Kidney (tissue), 14 donors: ENCODE data around the gene CPSF4. TPM values are rescaled to one million over a fixed set of nuclear protein-coding genes. Genes with fewer than 3 reads are reported as not detected.

Experiments
- DNase-seq, 5 donors: peaks; one replicate each; pipeline ENCODE4 v3.0.0-alpha.2; 2013 to 2020
- FAIRE-seq: peaks from 2 replicates; lab custom pipeline; 2012; peaks lifted over from hg19 to GRCh38; lab: Jason Lieb, UNC
- H3K27ac ChIP-seq, 2 donors: one replicate each; pipeline ENCODE4 v1.7.0; 2013; ENCODE audit warnings: low read depth in 2 of 2, low read length in 2 of 2, inconsistent platforms in 1 of 2
- H3K27me3 ChIP-seq: one replicate; pipeline ENCODE4 v1.7.1; 2013; ENCODE audit warnings: low read length, inconsistent platforms; ENCODE audit not compliant: control insufficient read depth, insufficient read depth
- H3K36me3 ChIP-seq, 3 donors: one replicate each; pipeline versions ENCODE4 v1.7.0 to v1.7.1; 2013; ENCODE audit warnings: low read length in 3 of 3, control low read depth in 1 of 3, inconsistent platforms in 1 of 3; ENCODE audit not compliant: insufficient read depth in 3 of 3, control insufficient read depth in 2 of 3
- H3K4me1 ChIP-seq, 3 donors: one replicate each; pipeline versions ENCODE4 v1.7.0 to v1.7.1; 2013; ENCODE audit warnings: low read length in 3 of 3, inconsistent platforms in 1 of 3, low read depth in 1 of 3; ENCODE audit not compliant: control insufficient read depth in 2 of 3, insufficient read depth in 2 of 3
- H3K4me3 ChIP-seq, 3 donors: one replicate each; pipeline versions ENCODE4 v1.7.0 to v1.8.1; 2013; ENCODE audit warnings: low read length in 3 of 3, control low read depth in 1 of 3, inconsistent platforms in 1 of 3
- H3K9ac ChIP-seq, 3 donors: one replicate each; pipeline versions ENCODE4 v1.7.0 to v1.7.1; 2013; ENCODE audit warnings: low read length in 3 of 3, control low read depth in 1 of 3, inconsistent platforms in 1 of 3
- H3K9me3 ChIP-seq, 3 donors: one replicate each; pipeline versions ENCODE4 v1.7.0 to v1.7.1; 2013; ENCODE audit warnings: low read length in 3 of 3, control low read depth in 1 of 3, inconsistent platforms in 1 of 3; ENCODE audit not compliant: control insufficient read depth in 2 of 3, insufficient read depth in 1 of 3
- intact Hi-C: fragments of 100-400 bp; cut with DNase I; formaldehyde crosslinking; loops from one replicate; pipeline ENCODE4 v1.11.1; 2022
- polyA plus RNA-seq: library from polyadenylated mRNA; stranded (reverse); fragments of 350-450 nt; fragmentation: Illumina TruSeq; extraction: RNeasy Lipid Tissue Mini Kit (QIAGEN cat#74804); gene quantifications from one replicate; pipeline ENCODE4 v1.2.3, GENCODE V29; 2014; ENCODE audit warnings: low read depth, low replicate concordance; ENCODE audit not compliant: insufficient read depth
- total RNA-seq: library from RNA; stranded (reverse); fragmentation: NEBNext Ultra II Directional; extraction: Animal tissue kit (Norgen Biotek cat#: 25700); gene quantifications from one replicate; pipeline ENCODE4 v1.2.1, GENCODE V29; 2021
- TF ChIP-seq, protein P1 (sequence below): IDR thresholded peaks from 3 replicates; pipeline ENCODE4 v1.5.1; 2012; ENCODE audit warnings: mild to moderate bottlenecking, moderate library complexity, borderline replicate concordance; ENCODE audit not compliant: insufficient read depth; ENCODE audit errors: extremely low read depth
- donor health status: control.
- donor health status: control.
- donor health status: control.
- donor health status: control.
- donor health status: control.
- donor health status: DM: yes; HTN: yes; CAD: no.
- donor health status: Normal renal cell carcinoma (clear cell type).

Gene CPSF4
- total and polyA plus RNA-seq, 2 donors from 2014 or later, result 24.2 to 28.9 TPM

DNA sequence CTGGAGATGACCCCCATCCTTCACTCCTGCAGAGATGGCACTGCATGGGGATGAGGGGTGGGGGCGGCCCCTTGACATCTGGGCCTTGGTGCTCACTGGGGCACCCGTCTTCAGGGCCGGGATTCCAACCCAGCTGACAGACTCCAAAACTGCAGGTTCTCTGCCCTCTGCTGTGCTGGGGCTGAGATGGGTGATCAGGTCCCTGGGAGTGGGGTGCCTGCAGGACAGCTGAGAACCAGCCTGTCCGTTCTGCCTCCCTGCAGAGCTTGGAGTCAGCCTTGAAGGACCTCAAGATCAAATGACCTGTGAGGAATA is 44.6 kb upstream of the CPSF4 start:
- no peak overlapping the region for H3K9ac ChIP-seq
- FAIRE-seq (no peak), DNase-seq (no peak)
- peaks cover 0 to 18% (median 14%) of the 10 kb centered on the region in 3 donors for H3K36me3 ChIP-seq
- intact Hi-C loops, result no loop called here
- H3K27ac ChIP-seq, result no peak overlapping the region
- peaks cover 0 to 6% (median 0%) of the 10 kb centered on the region in 3 donors for H3K4me1 ChIP-seq
- H3K27me3 ChIP-seq, result no peaks in the 10 kb centered on the region
- no peak overlapping the region for H3K4me3 ChIP-seq
- H3K9me3 ChIP-seq, result no peaks in the 10 kb centered on the region
- TF ChIP-seq, protein P1, sequence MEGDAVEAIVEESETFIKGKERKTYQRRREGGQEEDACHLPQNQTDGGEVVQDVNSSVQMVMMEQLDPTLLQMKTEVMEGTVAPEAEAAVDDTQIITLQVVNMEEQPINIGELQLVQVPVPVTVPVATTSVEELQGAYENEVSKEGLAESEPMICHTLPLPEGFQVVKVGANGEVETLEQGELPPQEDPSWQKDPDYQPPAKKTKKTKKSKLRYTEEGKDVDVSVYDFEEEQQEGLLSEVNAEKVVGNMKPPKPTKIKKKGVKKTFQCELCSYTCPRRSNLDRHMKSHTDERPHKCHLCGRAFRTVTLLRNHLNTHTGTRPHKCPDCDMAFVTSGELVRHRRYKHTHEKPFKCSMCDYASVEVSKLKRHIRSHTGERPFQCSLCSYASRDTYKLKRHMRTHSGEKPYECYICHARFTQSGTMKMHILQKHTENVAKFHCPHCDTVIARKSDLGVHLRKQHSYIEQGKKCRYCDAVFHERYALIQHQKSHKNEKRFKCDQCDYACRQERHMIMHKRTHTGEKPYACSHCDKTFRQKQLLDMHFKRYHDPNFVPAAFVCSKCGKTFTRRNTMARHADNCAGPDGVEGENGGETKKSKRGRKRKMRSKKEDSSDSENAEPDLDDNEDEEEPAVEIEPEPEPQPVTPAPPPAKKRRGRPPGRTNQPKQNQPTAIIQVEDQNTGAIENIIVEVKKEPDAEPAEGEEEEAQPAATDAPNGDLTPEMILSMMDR, result no peak

DNA sequence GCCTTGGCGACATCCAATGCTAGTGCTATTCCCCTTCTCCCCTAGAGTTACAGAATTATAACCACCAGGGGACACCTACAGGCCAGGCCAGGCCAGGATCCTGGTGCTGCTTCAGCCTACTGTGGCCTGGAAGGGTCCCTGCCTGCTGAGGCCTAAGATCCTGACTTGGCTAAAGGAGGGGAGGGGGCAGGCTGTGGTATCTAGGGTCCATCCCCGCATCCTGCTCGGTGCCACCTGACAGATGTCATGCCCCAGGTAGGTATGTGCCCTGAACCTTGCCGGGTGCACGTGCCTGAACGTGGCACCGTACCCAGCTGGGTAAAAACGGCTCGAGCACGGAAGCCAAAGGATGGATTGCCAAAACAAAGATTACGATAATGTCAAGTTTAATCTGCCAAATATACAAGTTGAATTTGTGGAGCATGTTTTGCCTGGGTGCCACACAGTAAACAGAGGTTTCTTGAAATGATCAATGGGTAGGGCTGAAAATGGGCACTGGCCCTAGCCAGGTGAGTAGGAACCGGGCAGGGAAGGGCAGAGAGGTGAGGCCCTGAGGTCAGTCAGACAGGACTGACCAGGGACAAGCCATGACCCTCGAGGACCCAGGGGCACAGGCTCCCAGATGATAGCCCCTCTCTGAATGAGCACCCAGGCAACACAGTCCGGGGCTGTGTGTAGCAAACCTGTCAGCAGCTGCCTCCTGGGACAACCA is 43.0 kb upstream of the CPSF4 start:
- intact Hi-C loops, result no loop called here
- Histone ChIP-seq H3K27ac (no peak overlapping the region), H3K9ac (no peak overlapping the region), H3K4me3 (no peak overlapping the region), H3K36me3 (peaks cover 2 to 30% (median 28%) of the 10 kb centered on the region in 3 donors), H3K4me1 (peaks cover 0 to 6% (median 0%) of the 10 kb centered on the region in 3 donors), H3K9me3 (no peaks in the 10 kb centered on the region), H3K27me3 (no peaks in the 10 kb centered on the region)
- FAIRE-seq (no peak), DNase-seq (no peak)
- TF ChIP-seq, protein P1, result no peak

DNA sequence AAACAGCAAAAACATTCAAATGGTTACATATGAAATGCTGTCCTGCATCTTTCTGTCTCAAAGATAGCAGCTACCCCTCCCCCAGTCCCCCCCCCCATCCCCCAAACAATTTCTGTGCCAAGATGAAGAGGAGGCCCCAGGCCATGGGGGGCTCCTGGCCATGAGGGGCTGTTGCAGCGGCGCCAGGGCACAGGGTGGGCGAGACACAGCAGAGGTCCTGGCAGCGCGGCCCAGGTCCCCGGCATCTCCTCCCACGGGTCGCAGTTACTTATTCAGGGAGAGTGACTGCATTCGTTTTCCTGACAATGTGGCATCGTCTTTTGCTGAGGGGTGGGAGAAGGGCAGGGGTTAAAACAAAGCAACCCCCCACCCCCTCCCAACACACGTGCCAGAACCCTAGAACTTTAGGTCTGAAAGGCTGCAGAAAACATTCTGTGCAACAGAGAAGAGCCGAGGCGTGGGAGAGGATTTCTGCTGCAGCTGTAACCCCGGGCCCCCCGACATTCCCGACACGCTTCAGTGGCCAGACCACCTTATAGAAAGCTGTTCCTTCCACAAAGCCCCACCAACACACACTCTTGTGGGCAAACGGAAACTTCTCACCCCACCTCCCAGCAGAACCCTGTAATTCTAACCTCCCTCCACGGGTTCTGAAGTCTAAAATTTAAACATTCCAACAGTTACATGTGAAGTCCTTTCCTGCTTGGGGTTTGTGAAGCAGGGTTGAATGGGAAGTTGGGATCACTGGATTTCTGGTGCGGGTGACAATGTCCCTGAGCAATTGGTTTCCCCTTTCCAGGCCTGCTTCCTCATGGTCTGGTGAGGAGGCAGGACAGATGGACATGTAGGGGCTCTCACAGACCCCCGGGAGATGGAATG is 42.1 kb upstream of the CPSF4 start:
- FAIRE-seq (no peak), DNase-seq (peak in 4 of 5 donors; percentile 58 to 67 (median 64))
- no peak overlapping the region for H3K9ac ChIP-seq
- no peaks in the 10 kb centered on the region for H3K27me3 ChIP-seq
- no peaks in the 10 kb centered on the region for H3K9me3 ChIP-seq
- peaks cover 0 to 6% (median 0%) of the 10 kb centered on the region in 3 donors for H3K4me1 ChIP-seq
- H3K36me3 ChIP-seq, result peaks cover 2 to 38% (median 29%) of the 10 kb centered on the region in 3 donors
- H3K4me3 ChIP-seq, result no peak overlapping the region
- TF ChIP-seq, protein P1, result no peak
- no peak overlapping the region for H3K27ac ChIP-seq
- intact Hi-C loops, result no loop called here
